ENCODE data around the gene CFAP77.

DNA sequence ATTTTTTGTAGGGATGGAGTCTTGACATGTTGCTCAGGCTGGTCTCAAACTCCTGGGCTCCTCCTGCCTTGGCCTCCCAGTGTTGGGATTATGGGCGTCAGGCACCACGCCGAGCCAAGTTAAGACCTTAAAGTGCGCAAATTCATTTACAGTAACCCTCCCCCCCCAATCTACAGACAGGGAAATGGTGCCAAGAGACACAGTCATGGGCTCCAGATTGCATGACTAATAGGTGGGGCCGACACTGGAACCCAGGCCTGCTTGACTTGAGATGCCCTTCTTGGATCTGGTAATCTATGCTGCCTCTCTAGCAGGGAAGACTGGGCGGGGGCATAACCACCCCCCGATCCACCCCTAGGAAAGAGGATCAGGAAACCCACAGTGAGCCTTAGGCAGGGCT is 22.9 kb upstream of the CFAP77 start:
- TF ChIP-seq, protein P1, sequence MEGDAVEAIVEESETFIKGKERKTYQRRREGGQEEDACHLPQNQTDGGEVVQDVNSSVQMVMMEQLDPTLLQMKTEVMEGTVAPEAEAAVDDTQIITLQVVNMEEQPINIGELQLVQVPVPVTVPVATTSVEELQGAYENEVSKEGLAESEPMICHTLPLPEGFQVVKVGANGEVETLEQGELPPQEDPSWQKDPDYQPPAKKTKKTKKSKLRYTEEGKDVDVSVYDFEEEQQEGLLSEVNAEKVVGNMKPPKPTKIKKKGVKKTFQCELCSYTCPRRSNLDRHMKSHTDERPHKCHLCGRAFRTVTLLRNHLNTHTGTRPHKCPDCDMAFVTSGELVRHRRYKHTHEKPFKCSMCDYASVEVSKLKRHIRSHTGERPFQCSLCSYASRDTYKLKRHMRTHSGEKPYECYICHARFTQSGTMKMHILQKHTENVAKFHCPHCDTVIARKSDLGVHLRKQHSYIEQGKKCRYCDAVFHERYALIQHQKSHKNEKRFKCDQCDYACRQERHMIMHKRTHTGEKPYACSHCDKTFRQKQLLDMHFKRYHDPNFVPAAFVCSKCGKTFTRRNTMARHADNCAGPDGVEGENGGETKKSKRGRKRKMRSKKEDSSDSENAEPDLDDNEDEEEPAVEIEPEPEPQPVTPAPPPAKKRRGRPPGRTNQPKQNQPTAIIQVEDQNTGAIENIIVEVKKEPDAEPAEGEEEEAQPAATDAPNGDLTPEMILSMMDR (IDR thresholded peaks at IDR 0.05; ENCODE audit: insufficient read depth, low read length): no peak
- no peak for TF ChIP-seq POLR2AphosphoS5 (IDR thresholded peaks at IDR 0.05; ENCODE audit: low read depth)
- TF ChIP-seq, protein P2, sequence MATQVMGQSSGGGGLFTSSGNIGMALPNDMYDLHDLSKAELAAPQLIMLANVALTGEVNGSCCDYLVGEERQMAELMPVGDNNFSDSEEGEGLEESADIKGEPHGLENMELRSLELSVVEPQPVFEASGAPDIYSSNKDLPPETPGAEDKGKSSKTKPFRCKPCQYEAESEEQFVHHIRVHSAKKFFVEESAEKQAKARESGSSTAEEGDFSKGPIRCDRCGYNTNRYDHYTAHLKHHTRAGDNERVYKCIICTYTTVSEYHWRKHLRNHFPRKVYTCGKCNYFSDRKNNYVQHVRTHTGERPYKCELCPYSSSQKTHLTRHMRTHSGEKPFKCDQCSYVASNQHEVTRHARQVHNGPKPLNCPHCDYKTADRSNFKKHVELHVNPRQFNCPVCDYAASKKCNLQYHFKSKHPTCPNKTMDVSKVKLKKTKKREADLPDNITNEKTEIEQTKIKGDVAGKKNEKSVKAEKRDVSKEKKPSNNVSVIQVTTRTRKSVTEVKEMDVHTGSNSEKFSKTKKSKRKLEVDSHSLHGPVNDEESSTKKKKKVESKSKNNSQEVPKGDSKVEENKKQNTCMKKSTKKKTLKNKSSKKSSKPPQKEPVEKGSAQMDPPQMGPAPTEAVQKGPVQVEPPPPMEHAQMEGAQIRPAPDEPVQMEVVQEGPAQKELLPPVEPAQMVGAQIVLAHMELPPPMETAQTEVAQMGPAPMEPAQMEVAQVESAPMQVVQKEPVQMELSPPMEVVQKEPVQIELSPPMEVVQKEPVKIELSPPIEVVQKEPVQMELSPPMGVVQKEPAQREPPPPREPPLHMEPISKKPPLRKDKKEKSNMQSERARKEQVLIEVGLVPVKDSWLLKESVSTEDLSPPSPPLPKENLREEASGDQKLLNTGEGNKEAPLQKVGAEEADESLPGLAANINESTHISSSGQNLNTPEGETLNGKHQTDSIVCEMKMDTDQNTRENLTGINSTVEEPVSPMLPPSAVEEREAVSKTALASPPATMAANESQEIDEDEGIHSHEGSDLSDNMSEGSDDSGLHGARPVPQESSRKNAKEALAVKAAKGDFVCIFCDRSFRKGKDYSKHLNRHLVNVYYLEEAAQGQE (IDR thresholded peaks at IDR 0.05; ENCODE audit: insufficient replicate concordance, low read depth): no peak
